Colon (tissue), 2 donors: ENCODE results near the gene OR2T35.

Experiments used
- FAIRE-seq: peaks from 2 replicates; lab custom pipeline; 2012; peaks lifted over from hg19 to GRCh38; lab: Jason Lieb, UNC
- donor health status: control.
- donor health status: control.

The OR2T35 gene

GRCh38 chr1:248625971-248626370 lies 19.1 kb downstream of the OR2T35 start:
- FAIRE-seq: no peak

- FAIRE-seq: no peak
Observed at GRCh38 chr1:248625166-248625565, 19.9 kb downstream of the OR2T35 start.

- FAIRE-seq: no peak
Observed at GRCh38 chr1:248622570-248623001, 22.5 kb downstream of the OR2T35 start.

GRCh38 chr1:248621770-248622169 lies 23.3 kb downstream of the OR2T35 start:
- FAIRE-seq: no peak

GRCh38 chr1:248618878-248619277 lies 26.2 kb downstream of the OR2T35 start:
- no peak for FAIRE-seq

GRCh38 chr1:248618119-248618518 lies 27.0 kb downstream of the OR2T35 start:
- FAIRE-seq: no peak

- FAIRE-seq: no peak
Observed at GRCh38 chr1:248613742-248614141, 31.3 kb downstream of the OR2T35 start.

- no peak for FAIRE-seq
Observed at GRCh38 chr1:248611883-248612414, 33.1 kb downstream of the OR2T35 start.

- no peak for FAIRE-seq
Observed at GRCh38 chr1:248610301-248610700, 34.8 kb downstream of the OR2T35 start.

- no peak for FAIRE-seq
Observed at GRCh38 chr1:248599396-248599795, 45.7 kb downstream of the OR2T35 start.

- no peak for FAIRE-seq
Observed at GRCh38 chr1:248597589-248597988, 47.5 kb downstream of the OR2T35 start, which contains the start of gene OR2T10. Gene OR2T10, minus strand, starts transcription at chr1:248597700. Its CDS starts 3,932 bp downstream, at chr1:248593768.

GRCh38 chr1:248596615-248597014 lies 48.5 kb downstream of the OR2T35 start:
- FAIRE-seq: no peak

- FAIRE-seq: no peak
Observed at GRCh38 chr1:248593226-248593625, 51.9 kb downstream of the OR2T35 start.

GRCh38 chr1:248592655-248593054 lies 52.4 kb downstream of the OR2T35 start:
- no peak for FAIRE-seq

- no peak for FAIRE-seq
Observed at GRCh38 chr1:248590055-248590454, 55.0 kb downstream of the OR2T35 start.

- FAIRE-seq: no peak
Observed at GRCh38 chr1:248589334-248589733, 55.7 kb downstream of the OR2T35 start.
